IPS-15b (cell line): ENCODE measurements around the gene CD36.

ENCODE experiments used
- H3K27me3 ChIP-seq: one replicate; pipeline ENCODE4 v1.6.1; 2013; ENCODE audit warnings: low read length; ENCODE audit not compliant: control insufficient read depth, insufficient read depth
- H3K36me3 ChIP-seq: one replicate; pipeline ENCODE4 v1.6.1; 2013; ENCODE audit warnings: low read length; ENCODE audit not compliant: control insufficient read depth, insufficient read depth
- H3K4me1 ChIP-seq: one replicate; pipeline ENCODE4 v1.6.1; 2013; ENCODE audit warnings: mild to moderate bottlenecking, low read length; ENCODE audit not compliant: control insufficient read depth, insufficient read depth
- H3K4me3 ChIP-seq: one replicate; pipeline ENCODE4 v1.5.1; 2013; ENCODE audit warnings: low read depth, low read length
- H3K9ac ChIP-seq: one replicate; pipeline ENCODE4 v1.6.1; 2013; ENCODE audit warnings: low read depth, mild to moderate bottlenecking, low read length
- H3K9me3 ChIP-seq: one replicate; pipeline ENCODE4 v1.6.1; 2013; ENCODE audit warnings: mild to moderate bottlenecking, low read length; ENCODE audit not compliant: control insufficient read depth, insufficient read depth

Gene CD36

DNA sequence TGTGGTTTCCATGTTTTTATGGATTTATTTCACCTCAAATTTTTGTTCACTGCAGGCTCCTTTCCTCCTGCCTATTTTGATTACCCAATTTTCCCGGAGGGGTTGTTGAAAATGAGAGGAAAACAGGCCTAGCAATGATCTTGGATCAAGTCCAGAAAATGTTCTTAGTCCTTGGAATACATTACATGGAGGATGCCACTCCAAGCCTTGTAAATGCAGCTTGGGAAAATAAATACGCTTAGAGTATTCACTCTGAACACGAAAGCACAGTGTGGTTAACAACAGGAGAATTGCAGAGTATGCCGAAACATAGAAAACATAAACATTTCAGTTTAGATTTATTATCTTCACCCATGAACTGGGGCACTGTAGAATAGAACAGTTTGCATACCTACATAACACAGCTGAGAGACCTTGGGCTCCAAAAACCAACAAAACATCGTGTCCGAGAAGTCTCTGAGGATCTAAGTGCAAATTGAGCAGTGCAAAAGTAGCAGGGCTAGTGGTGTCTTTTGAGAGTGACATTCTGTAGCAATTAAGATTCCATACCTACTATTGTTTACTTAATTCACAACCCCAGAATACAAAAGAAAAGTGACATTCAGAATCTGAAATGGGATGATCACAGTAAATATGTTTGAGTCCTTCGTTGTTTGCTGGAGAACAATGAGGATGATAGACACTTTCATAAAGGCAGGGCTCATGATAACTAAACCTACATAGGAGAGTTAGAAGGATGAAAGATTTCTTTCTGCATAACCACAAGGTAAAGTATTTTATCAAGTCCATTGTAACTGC, 7.6 kb upstream of the CD36 start:
- Histone ChIP-seq H3K27me3 (no peaks in the 10 kb centered on the region), H3K4me3 (no peak overlapping the region), H3K9me3 (no peaks in the 10 kb centered on the region), H3K36me3 (no peaks in the 10 kb centered on the region), H3K9ac (no peak overlapping the region), H3K4me1 (no peaks in the 10 kb centered on the region)

DNA sequence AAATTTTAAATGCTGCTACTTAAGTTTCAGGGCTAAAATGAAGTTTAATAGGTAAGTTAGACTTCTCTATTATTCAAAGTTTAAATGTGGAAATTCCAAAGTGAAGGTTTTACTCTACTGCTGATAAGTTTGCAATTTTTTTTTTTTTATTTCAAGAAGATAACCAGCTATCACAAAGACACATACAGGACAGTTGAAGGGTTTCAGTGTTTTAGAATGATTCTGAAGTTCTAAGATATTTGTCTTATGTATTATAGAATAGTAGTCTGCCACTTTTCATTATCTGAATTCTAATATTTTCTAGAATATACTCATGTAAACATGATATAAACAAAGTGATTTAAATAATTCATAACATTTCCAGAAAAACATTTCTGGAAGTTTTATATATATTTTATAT, 7.0 kb upstream of the CD36 start:
- no peak overlapping the region for H3K4me3 ChIP-seq
- H3K9ac ChIP-seq = no peak overlapping the region
- no peaks in the 10 kb centered on the region for H3K27me3 ChIP-seq
- H3K4me1 ChIP-seq = no peaks in the 10 kb centered on the region
- no peaks in the 10 kb centered on the region for H3K36me3 ChIP-seq
- no peaks in the 10 kb centered on the region for H3K9me3 ChIP-seq

DNA sequence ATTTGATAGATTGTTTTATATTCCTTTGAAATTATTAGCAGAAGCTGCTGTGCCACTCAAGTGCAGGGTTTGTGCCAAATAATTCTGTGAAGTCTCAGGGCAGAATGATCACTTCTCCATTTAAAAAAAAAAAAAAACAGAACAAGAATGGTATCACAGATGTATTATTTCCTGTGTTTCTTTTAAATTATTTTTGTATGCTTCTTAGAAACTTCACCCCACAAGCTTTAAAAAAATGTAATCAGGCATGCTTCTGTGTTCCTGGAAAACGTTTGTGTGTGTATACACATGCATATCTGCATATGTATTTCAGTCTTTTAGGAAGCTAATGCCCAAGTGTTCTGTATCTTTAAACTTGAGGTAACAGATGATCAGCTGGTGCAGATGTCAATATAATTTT, 6.3 kb upstream of the CD36 start:
- H3K4me1 ChIP-seq = no peaks in the 10 kb centered on the region
- H3K9ac ChIP-seq = no peak overlapping the region
- no peaks in the 10 kb centered on the region for H3K36me3 ChIP-seq
- H3K4me3 ChIP-seq = no peak overlapping the region
- no peaks in the 10 kb centered on the region for H3K9me3 ChIP-seq
- H3K27me3 ChIP-seq = no peaks in the 10 kb centered on the region

DNA sequence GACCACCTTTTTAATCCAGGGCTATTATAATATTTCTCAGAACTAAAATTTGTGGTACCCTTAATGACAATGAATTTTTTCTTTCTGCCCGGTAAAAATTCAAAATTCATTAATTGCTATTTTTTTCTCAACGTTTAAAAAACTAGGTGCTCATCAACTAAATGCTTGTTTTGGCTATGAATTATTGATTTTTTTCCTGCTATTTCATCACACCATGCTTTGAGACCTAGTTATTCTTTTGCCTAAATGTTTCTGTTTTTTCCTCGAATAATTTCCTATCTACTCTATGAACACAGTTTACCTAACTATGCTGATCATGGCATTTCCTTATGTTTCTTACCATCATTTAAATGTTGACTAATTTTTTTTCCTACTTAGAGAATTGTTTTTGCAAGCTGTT, 5.6 kb upstream of the CD36 start:
- Histone ChIP-seq H3K4me3 (no peak overlapping the region), H3K4me1 (peaks cover under 1% of the 10 kb centered on the region), H3K36me3 (no peaks in the 10 kb centered on the region), H3K9me3 (no peaks in the 10 kb centered on the region), H3K9ac (no peak overlapping the region), H3K27me3 (no peaks in the 10 kb centered on the region)

DNA sequence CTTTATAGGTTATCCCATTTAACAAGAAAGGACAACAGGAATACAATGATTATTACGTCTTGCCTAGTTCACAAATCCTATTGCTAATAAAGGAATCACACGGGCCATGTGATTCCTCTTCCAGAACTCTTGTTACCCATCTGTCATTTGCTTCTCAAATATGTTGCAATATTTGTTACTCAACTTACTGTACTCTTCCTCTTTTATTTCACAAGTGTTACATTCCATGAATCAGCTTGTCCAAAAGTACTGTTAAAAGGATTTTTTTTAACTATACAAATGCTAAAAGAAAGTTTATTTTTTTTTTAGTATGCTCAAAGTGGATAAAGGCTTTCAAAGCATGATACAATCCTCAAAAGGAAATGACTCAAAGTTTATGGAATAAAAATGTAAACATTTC, 3.9 kb upstream of the CD36 start:
- Histone ChIP-seq H3K9ac (no peak overlapping the region), H3K4me1 (peaks cover 4% of the 10 kb centered on the region), H3K9me3 (no peaks in the 10 kb centered on the region), H3K27me3 (no peaks in the 10 kb centered on the region), H3K4me3 (no peak overlapping the region), H3K36me3 (no peaks in the 10 kb centered on the region)

DNA sequence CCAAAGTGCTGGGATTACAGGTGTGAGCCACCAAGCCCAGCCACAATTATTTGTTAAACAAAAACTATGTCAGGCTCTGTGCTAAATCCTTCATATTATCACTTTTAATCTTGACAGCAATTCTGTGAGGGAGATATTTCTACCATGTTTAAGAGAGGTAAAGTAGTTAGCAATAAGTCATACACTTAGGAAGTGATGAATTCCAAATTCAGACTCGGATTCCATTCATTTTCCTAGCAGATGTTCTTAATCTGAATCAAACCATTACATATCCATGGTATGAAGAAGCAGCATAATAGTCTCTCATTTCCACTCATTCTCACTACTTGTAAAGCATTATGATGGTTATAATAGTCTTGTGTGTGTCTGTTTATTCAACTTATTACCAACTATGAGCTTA, 2.9 kb upstream of the CD36 start:
- H3K9me3 ChIP-seq = no peaks in the 10 kb centered on the region
- no peak overlapping the region for H3K4me3 ChIP-seq
- no peak overlapping the region for H3K9ac ChIP-seq
- H3K27me3 ChIP-seq = no peaks in the 10 kb centered on the region
- H3K36me3 ChIP-seq = no peaks in the 10 kb centered on the region
- H3K4me1 ChIP-seq = peaks cover 4% of the 10 kb centered on the region

DNA sequence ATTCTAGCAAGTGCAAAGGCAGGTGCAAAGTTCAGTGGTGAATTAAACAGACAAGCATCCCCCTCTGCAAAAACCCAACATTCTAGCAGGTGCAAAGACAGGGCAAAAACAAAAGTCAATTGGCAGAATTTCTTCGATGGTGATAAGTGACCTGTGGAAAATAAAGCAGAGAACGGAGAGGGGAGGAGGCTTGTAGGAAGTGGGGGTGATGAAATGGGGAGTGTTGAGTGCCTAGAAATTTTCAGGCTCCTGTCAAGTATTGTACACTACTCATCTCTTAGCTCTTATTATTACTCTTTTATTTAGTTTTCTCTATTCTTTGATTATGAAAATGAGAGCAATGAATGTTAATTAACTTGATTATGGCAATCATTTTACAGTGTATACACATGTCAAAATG, 2.4 kb upstream of the CD36 start:
- peaks cover 4% of the 10 kb centered on the region for H3K4me1 ChIP-seq
- H3K36me3 ChIP-seq = no peaks in the 10 kb centered on the region
- H3K27me3 ChIP-seq = no peaks in the 10 kb centered on the region
- H3K9ac ChIP-seq = no peak overlapping the region
- H3K9me3 ChIP-seq = no peaks in the 10 kb centered on the region
- no peak overlapping the region for H3K4me3 ChIP-seq

DNA sequence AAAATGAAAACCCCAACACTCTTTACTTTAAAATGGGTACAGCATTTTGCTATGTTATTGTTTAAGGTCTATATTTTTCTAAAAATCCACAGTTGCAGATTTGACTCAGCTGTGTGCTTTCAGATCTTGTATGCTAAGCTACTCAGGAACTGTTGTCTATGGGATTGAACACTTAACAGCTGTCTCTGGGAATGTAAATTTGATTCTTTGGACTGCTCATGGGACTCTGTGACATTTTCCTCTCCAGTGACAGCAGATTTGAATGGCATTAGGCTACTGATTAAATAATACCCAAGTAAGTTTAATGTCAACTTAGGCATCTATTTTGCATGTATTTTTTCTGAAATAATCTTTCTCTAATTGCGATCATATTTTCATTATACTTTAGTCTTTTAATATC, 1.7 kb upstream of the CD36 start:
- no peaks in the 10 kb centered on the region for H3K27me3 ChIP-seq
- no peaks in the 10 kb centered on the region for H3K36me3 ChIP-seq
- H3K4me1 ChIP-seq = peaks cover 4% of the 10 kb centered on the region
- no peak overlapping the region for H3K9ac ChIP-seq
- H3K9me3 ChIP-seq = no peaks in the 10 kb centered on the region
- no peak overlapping the region for H3K4me3 ChIP-seq

DNA sequence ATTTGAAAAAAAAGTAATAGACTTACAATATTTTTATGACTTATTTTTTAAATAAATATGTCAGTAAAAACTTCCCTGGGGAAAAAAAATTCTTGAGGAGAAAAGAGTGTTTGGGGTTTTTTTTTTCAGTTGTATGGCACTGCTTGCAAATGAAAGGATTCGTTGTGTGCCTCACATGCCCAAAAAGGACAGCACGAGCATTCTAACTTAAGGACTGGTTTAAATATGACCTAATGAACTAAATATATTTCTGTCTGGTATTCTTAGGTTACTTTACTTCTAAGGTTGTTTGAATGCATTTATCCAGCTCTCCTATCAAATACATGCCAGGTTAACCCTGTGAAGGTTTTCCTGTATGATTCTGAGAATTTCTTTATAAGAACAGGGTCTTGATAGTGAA, 988 bp upstream of the CD36 start:
- H3K36me3 ChIP-seq = no peaks in the 10 kb centered on the region
- H3K4me3 ChIP-seq = no peak overlapping the region
- H3K9ac ChIP-seq = no peak overlapping the region
- H3K27me3 ChIP-seq = no peaks in the 10 kb centered on the region
- no peaks in the 10 kb centered on the region for H3K9me3 ChIP-seq
- peaks cover 4% of the 10 kb centered on the region for H3K4me1 ChIP-seq

DNA sequence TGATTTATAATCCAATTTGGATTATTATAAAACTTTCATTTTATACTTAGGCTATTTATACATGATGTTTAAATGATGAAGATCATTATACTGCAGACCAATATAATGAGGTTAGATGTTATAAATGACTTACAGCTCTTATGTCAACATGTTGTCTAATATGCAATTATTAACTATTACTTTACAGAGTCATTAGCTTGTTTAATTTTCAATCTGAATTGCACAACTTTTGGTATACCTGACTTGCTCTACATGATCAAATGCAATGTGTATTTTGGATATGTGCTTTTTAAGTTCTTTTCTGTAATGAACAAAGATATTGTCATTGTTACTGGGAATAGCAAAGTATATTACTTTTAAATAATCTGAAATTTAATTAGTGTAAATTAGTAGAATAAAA, 569 bp downstream of the CD36 start:
- no peak overlapping the region for H3K4me3 ChIP-seq
- H3K9ac ChIP-seq = no peak overlapping the region
- H3K27me3 ChIP-seq = no peaks in the 10 kb centered on the region
- H3K36me3 ChIP-seq = no peaks in the 10 kb centered on the region
- no peaks in the 10 kb centered on the region for H3K9me3 ChIP-seq
- peaks cover 4% of the 10 kb centered on the region for H3K4me1 ChIP-seq

DNA sequence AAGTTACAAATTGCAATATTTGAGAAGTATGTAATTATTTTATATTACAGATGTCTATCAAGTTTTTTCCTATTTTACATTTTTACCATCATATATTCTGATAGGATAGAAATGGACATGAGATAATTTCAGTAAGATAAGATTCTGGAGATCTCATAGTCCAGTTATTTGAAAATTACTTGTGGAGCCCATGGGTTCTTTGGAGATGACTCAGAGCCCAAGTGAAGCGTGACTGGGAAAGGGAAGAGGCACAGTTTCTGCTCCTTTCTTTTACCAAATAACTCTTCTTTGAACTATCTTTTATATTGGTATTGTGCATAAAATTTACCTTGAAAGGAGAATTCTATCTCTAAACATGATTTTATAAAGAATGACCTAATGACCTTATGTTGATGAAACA, 2.4 kb downstream of the CD36 start:
- no peaks in the 10 kb centered on the region for H3K27me3 ChIP-seq
- H3K4me3 ChIP-seq = no peak overlapping the region
- no peaks in the 10 kb centered on the region for H3K36me3 ChIP-seq
- H3K4me1 ChIP-seq = peaks cover 4% of the 10 kb centered on the region
- H3K9me3 ChIP-seq = no peaks in the 10 kb centered on the region
- H3K9ac ChIP-seq = no peak overlapping the region

DNA sequence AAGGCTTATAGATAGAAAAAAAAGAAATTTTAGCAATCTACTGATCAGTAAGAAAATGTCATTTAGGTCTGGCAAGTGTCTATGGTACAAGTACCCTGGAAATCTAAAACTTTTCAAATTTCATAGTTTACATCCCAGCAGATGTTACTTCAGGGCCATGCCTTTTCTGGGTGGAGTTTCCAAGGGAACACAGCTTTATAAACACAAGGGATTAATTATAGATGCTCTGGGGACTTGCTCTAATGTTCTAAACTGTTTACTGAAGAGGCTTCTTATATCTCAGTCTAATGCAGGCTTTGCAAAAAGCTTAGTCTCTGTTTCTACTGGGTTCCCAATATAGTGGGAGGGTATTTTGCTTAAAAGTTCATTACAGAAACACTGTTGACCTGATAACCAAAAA, 3.1 kb downstream of the CD36 start:
- Histone ChIP-seq H3K9ac (no peak overlapping the region), H3K36me3 (no peaks in the 10 kb centered on the region), H3K4me1 (peaks cover 4% of the 10 kb centered on the region), H3K27me3 (no peaks in the 10 kb centered on the region), H3K9me3 (no peaks in the 10 kb centered on the region), H3K4me3 (no peak overlapping the region)
